GM12878 (cell line): ENCODE results near the gene TSEN34. TPM values are rescaled to one million over a fixed set of nuclear protein-coding genes. Genes with fewer than 3 reads are reported as not detected.

Source experiments
- ATAC-seq: fragments of 200-7000 bp; cut with Tn5 transposase; 3 replicates; pipeline ENCODE4 v1.9.1; 2020; ENCODE audit warnings: mild to moderate bottlenecking, moderate library complexity
- BruUV-seq: library from RNA; stranded (reverse); fragments of 400-500 nt; replicated peaks from 2 replicates; lab custom pipeline; 2021; lab: Mats Ljungman, UMichigan
- CTCF ChIA-PET: fragments of 300-600 bp; sonication (Branson Sonifier 250); formaldehyde crosslinking; extraction: SDS; loops from one replicate; lab custom pipeline; 2021; ENCODE audit warnings: inconsistent platforms; lab: Yijun Ruan, JAX
- POLR2A ChIA-PET: fragments of 350-600 bp; formaldehyde crosslinking; extraction: SDS; loops from one replicate; lab custom pipeline; 2021; ENCODE audit warnings: inconsistent platforms; lab: Charles Lee
- RAD21 ChIA-PET: fragments of 300-600 bp; sonication (Branson Sonifier 250); formaldehyde crosslinking; loops from one replicate; lab custom pipeline; 2023; ENCODE audit warnings: antibody characterized with exemption; ENCODE audit not compliant: unreplicated experiment; lab: Charles Lee
- SMC1A ChIA-PET: fragments of 300-600 bp; sonication (Branson Sonifier 250); formaldehyde crosslinking; loops from one replicate; lab custom pipeline; 2023; ENCODE audit not compliant: unreplicated experiment, uncharacterized antibody; lab: Charles Lee
- DNase-seq: peaks from one replicate; pipeline ENCODE4 v3.0.0-alpha.2; 2011; ENCODE audit warnings: low read depth, low spot score
- FAIRE-seq: peaks from 3 replicates; lab custom pipeline; 2011; peaks lifted over from hg19 to GRCh38; lab: Jason Lieb, UNC
- H2AFZ ChIP-seq: 2 replicates; pipeline ENCODE4 v1.6.0; 2011; ENCODE audit warnings: low read depth, low read length, control low read depth; ENCODE audit not compliant: control insufficient read depth
- H3K27ac ChIP-seq: 2 replicates; pipeline ENCODE4 v1.5.1; 2011; ENCODE audit warnings: control low read depth; ENCODE audit not compliant: control insufficient read depth, insufficient read depth
- H3K27me3 ChIP-seq, 2 experiments: replicated peaks in 1 of 2; 2 replicates each; pipeline versions ENCODE4 v1.6.0 to v1.6.1; 2011; ENCODE audit warnings: low read length in 1 of 2; ENCODE audit not compliant: control insufficient read depth in 2 of 2, insufficient read depth in 2 of 2
- H3K36me3 ChIP-seq, 2 experiments: 2 replicates each; pipeline ENCODE4 v1.5.1; 2011; ENCODE audit warnings: low read length in 1 of 2; ENCODE audit not compliant: control insufficient read depth in 2 of 2, insufficient read depth in 2 of 2
- H3K4me1 ChIP-seq: 2 replicates; pipeline ENCODE4 v1.6.1; 2011; ENCODE audit warnings: mild to moderate bottlenecking, low read length, moderate library complexity, mixed read lengths; ENCODE audit not compliant: control insufficient read depth, insufficient read depth
- H3K4me2 ChIP-seq: 2 replicates; pipeline ENCODE4 v1.6.0; 2011; ENCODE audit warnings: control low read depth; ENCODE audit not compliant: control insufficient read depth, insufficient read depth
- H3K4me3 ChIP-seq: fragments of 200-600 bp; sonication (generic); 2 replicates; pipeline ENCODE4 v1.5.1; 2016
- H3K79me2 ChIP-seq: 2 replicates; pipeline ENCODE4 v1.6.0; 2011; ENCODE audit warnings: low read length; ENCODE audit not compliant: control insufficient read depth, insufficient read depth
- H3K9ac ChIP-seq: 2 replicates; pipeline ENCODE4 v1.8.0; 2011; ENCODE audit warnings: low read length, control low read depth, mixed read lengths; ENCODE audit not compliant: control insufficient read depth, insufficient read depth
- H3K9me3 ChIP-seq: replicated peaks from 3 replicates; pipeline ENCODE4 v1.5.1; 2011; ENCODE audit warnings: mild to moderate bottlenecking, low read length; ENCODE audit not compliant: control insufficient read depth, insufficient read depth
- H4K20me1 ChIP-seq: 2 replicates; pipeline ENCODE4 v1.6.0; 2011; ENCODE audit not compliant: control insufficient read depth, insufficient read depth
- ATF3 ChIP-seq: IDR thresholded peaks from 2 replicates; pipeline ENCODE4 v1.6.1; 2011; ENCODE audit warnings: low read depth, mild to moderate bottlenecking, low read length, moderate library complexity, borderline replicate concordance; ENCODE audit errors: extremely low read depth
- CREM ChIP-seq: IDR thresholded peaks from 2 replicates; pipeline ENCODE4 v1.6.1; 2014; ENCODE audit warnings: antibody characterized with exemption, low read depth
- E2F4 ChIP-seq: IDR thresholded peaks from 2 replicates; pipeline ENCODE4 v1.6.1; 2012; ENCODE audit warnings: low read depth, low read length, improper control_type of control experiment
- GATAD2B ChIP-seq: fragments of 450-650 bp; conservative IDR thresholded peaks from 2 replicates; pipeline ENCODE4 v1.6.1; 2017; ENCODE audit warnings: low read depth, mild to moderate bottlenecking, moderate library complexity
- HCFC1 ChIP-seq: fragments of 150-350 bp; IDR thresholded peaks from 2 replicates; pipeline ENCODE4 v1.6.1; 2014; ENCODE audit warnings: low read length
- IKZF1 ChIP-seq: fragments of 450-650 bp; conservative IDR thresholded peaks from 2 replicates; pipeline ENCODE4 v1.6.1; 2017; ENCODE audit warnings: antibody characterized with exemption, mild to moderate bottlenecking
- NR2C1 ChIP-seq: fragments of 450-650 bp; IDR thresholded peaks from 2 replicates; pipeline ENCODE4 v1.6.1; 2017; ENCODE audit warnings: antibody characterized with exemption, mild to moderate bottlenecking, moderate library complexity
- POLR2A ChIP-seq: IDR thresholded peaks from 2 replicates; pipeline ENCODE4 v1.6.1; 2011; ENCODE audit warnings: low read depth, mild to moderate bottlenecking, low read length
- SIX5 ChIP-seq: IDR thresholded peaks from 2 replicates; pipeline ENCODE4 v1.6.1; 2011; ENCODE audit warnings: mild to moderate bottlenecking, low read depth, low read length, moderate library complexity; ENCODE audit not compliant: severe bottlenecking
- SMAD5 ChIP-seq: IDR thresholded peaks from 2 replicates; pipeline ENCODE4 v1.6.1; 2016; ENCODE audit warnings: antibody characterized with exemption, low read depth
- TARDBP ChIP-seq: IDR thresholded peaks from 2 replicates; pipeline ENCODE4 v1.6.1; 2016; ENCODE audit warnings: borderline replicate concordance
- TCF7 ChIP-seq: IDR thresholded peaks from 2 replicates; pipeline ENCODE4 v1.6.1; 2014; ENCODE audit warnings: antibody characterized with exemption, borderline replicate concordance
- YY1 ChIP-seq: IDR thresholded peaks from 2 replicates; pipeline ENCODE4 v1.6.1; 2011; ENCODE audit warnings: low read depth, mild to moderate bottlenecking, low read length
- WGBS: methylation state at CpG from one replicate; pipeline ENCODE4 v1.1.6; 2016; ENCODE audit warnings: low lambda C conversion rate; ENCODE audit not compliant: insufficient replicate concordance, insufficient coverage; ENCODE audit errors: missing lambda C conversion rate; 5-methylcytosine and 5-hydroxymethylcytosine counted together
- in situ Hi-C: fragments of 300-500 bp; cut with MboI; formaldehyde crosslinking; loops from 9 replicates; pipeline ENCODE4 v1.14.3; 2018; ENCODE audit warnings: mixed read lengths
- intact Hi-C: fragments of 100-400 bp; cut with micrococcal nuclease; formaldehyde crosslinking; loops from one replicate; pipeline ENCODE4 v1.14.2; 2022; ENCODE audit not compliant: unreplicated experiment
- polyA plus RNA-seq, 11 experiments: library from polyadenylated mRNA; depleted of rRNA in 4 of 11; unstranded in 6 of 11; stranded (reverse) in 5 of 11; fragments of >200 nt; fragmentation: Nextera tagmentation in 4 of 11; fragmentation: Illumina TruSeq in 1 of 11; extraction: Ambion mirVana in 4 of 11; extraction: Trizol in 1 of 11; gene quantifications; 1 replicate in 1 of 11; 2 replicates in 10 of 11; pipeline versions ENCODE4 v1.2.1 to v1.2.3, GENCODE V29; 2011 to 2016; ENCODE audit warnings: inconsistent platforms in 2 of 11, missing spikeins in 2 of 11, low read depth in 1 of 11
- total RNA-seq, 4 experiments: library from RNA; depleted of rRNA in 3 of 4; stranded (reverse); fragments of >200 nt in 3 of 4; fragmentation: Illumina TruSeq in 1 of 4; extraction: Trizol in 1 of 4; gene quantifications; 2 replicates each; pipeline versions ENCODE4 v1.2.1 to v1.2.3, GENCODE V29; 2013 to 2021

TSEN34 gene
- total and polyA plus RNA-seq, 10 of the 15 experiments (the other 5 are each of a cell fraction or from before 2014, with no cell fraction given) = 1.0 to 35.9 (median 16.8) TPM

- Histone ChIP-seq H3K4me2 (no peak overlapping the region), H3K27ac (no peak overlapping the region), H2AFZ (no peak overlapping the region), H3K79me2 (no peaks in the 10 kb centered on the region), H3K9me3 (no peaks in the 10 kb centered on the region), H4K20me1 (no peaks in the 10 kb centered on the region), H3K9ac (no peak overlapping the region), H3K4me3 (no peak overlapping the region), H3K4me1 (no peaks in the 10 kb centered on the region), H3K36me3 (peaks cover 0 to 3% of the 10 kb centered on the region in 2 experiments; a peak in 1 of 4 replicates), H3K27me3 (no peaks in the 10 kb centered on the region)
- in situ Hi-C loops (no loop called here), intact Hi-C loops (no loop called here)
- ChIA-PET POLR2A (no interaction called here), CTCF (interaction anchor here (1.4 kb wide), 1 partner anchor 11 kb away, joined by 3 read pairs; the partner anchor contains the start of gene MBOAT7), RAD21 (no interaction called here), SMC1A (no interaction called here)
- TF ChIP-seq TCF7 (no peak), SMAD5 (no peak), TARDBP (peak; percentile 90), POLR2A (no peak), GATAD2B (no peak), NR2C1 (0 out of 2 replicates have a peak, but pooled peaks have one; percentile 11), CREM (peak; percentile 68; the same call in 1 of the 2 replicates), IKZF1 (peak; percentile 67), YY1 (0 out of 2 replicates have a peak, but pooled peaks have one; percentile 17), SIX5 (peak; percentile 96), ATF3 (peak; percentile 42; the same call in 1 of the 2 replicates), HCFC1 (peak; percentile 95), E2F4 (no peak)
- FAIRE-seq (no peak), ATAC-seq (peak; percentile 90), DNase-seq (no peak)
- BruUV-seq = TSS peak; percentile 50
- WGBS = 76% methylated on average over 23 of the region's 23 CpGs
These were observed 12.4 kb upstream of the TSEN34 start for GRCh38 chr19:54178581-54179261.
